ENCODE data around the gene PAX2. TPM values are rescaled to one million over a fixed set of nuclear protein-coding genes. Genes with fewer than 3 reads are reported as not detected.

Gene PAX2
- total RNA-seq, 1 experiment from 2014 or later = not detected

GRCh38 chr10:100872034-100872791, 126.8 kb downstream of the PAX2 start:
- H3K9me3 ChIP-seq (ENCODE audit: insufficient read depth, low read depth) = no peaks in the 10 kb centered on the region
- peak in 1 of 2 experiments; percentile 19 for DNase-seq
- no peaks in the 10 kb centered on the region for H4K20me1 ChIP-seq (ENCODE audit: insufficient read depth)
- TF ChIP-seq CTCF (conservative IDR thresholded peaks at IDR 0.05) (peak; percentile 54), EZH2 (IDR thresholded peaks at IDR 0.05; ENCODE audit: low read depth) (no peak)
- no peaks in the 10 kb centered on the region for H3F3A ChIP-seq (ENCODE audit: insufficient read depth, low read depth)
- no peak overlapping the region for H3K4me3 ChIP-seq
- H3K79me2 ChIP-seq (ENCODE audit: low read depth) = no peaks in the 10 kb centered on the region
- POLR2A ChIA-PET (ENCODE audit: unreplicated experiment) = no interaction called here
- BruUV-seq (replicated peaks) = no TSS peak
- no peaks in the 10 kb centered on the region for H3K9me2 ChIP-seq (ENCODE audit: insufficient read depth)
- no peak overlapping the region for H3K4me2 ChIP-seq
- H3K36me3 ChIP-seq (ENCODE audit: low read depth) = no peaks in the 10 kb centered on the region
- peaks cover 31% of the 10 kb centered on the region for H3K27me3 ChIP-seq (ENCODE audit: insufficient read depth, low read depth)
- intact Hi-C loops (cut with micrococcal nuclease; ENCODE audit: unreplicated experiment) = no loop called here
- H2AFZ ChIP-seq = no peak overlapping the region
- CTCF ChIA-PET = interaction anchor here (0.6 to 0.8 kb wide), 3 partner anchors 241 to 353 kb away, joined by 3 to 20 read pairs (median 4); no protein-coding TSS in a partner anchor
- H3K4me1 ChIP-seq (replicated peaks; ENCODE audit: insufficient read depth) = no peaks in the 10 kb centered on the region
- no peak overlapping the region for H3K27ac ChIP-seq

GRCh38 chr10:100873146-100873826, 127.9 kb downstream of the PAX2 start:
- Histone ChIP-seq H3F3A (ENCODE audit: insufficient read depth, low read depth) (no peaks in the 10 kb centered on the region), H2AFZ (no peak overlapping the region), H3K4me2 (no peak overlapping the region), H3K9me2 (ENCODE audit: insufficient read depth) (no peaks in the 10 kb centered on the region), H3K79me2 (ENCODE audit: low read depth) (no peaks in the 10 kb centered on the region), H3K36me3 (ENCODE audit: low read depth) (no peaks in the 10 kb centered on the region), H3K4me1 (replicated peaks; ENCODE audit: insufficient read depth) (no peaks in the 10 kb centered on the region), H3K4me3 (no peak overlapping the region), H3K27me3 (ENCODE audit: insufficient read depth, low read depth) (peaks cover 27% of the 10 kb centered on the region), H3K27ac (no peak overlapping the region), H3K9me3 (ENCODE audit: insufficient read depth, low read depth) (no peaks in the 10 kb centered on the region), H4K20me1 (ENCODE audit: insufficient read depth) (no peaks in the 10 kb centered on the region)
- intact Hi-C loops (cut with micrococcal nuclease; ENCODE audit: unreplicated experiment) = no loop called here
- DNase-seq = no peak
- TF ChIP-seq EZH2 (IDR thresholded peaks at IDR 0.05; ENCODE audit: low read depth) (no peak), CTCF (conservative IDR thresholded peaks at IDR 0.05) (no peak)
- CTCF ChIA-PET = no interaction called here
- BruUV-seq (replicated peaks) = no TSS peak
- POLR2A ChIA-PET (ENCODE audit: unreplicated experiment) = no interaction called here

- no peaks in the 10 kb centered on the region for H3F3A ChIP-seq (ENCODE audit: insufficient read depth, low read depth)
- no TSS peak for BruUV-seq (replicated peaks)
- H3K36me3 ChIP-seq (ENCODE audit: low read depth) = no peaks in the 10 kb centered on the region
- H3K27ac ChIP-seq = no peak overlapping the region
- ChIA-PET CTCF (no interaction called here), POLR2A (ENCODE audit: unreplicated experiment) (no interaction called here)
- no peak for DNase-seq
- TF ChIP-seq CTCF (conservative IDR thresholded peaks at IDR 0.05) = no peak
- TF ChIP-seq EZH2 (IDR thresholded peaks at IDR 0.05; ENCODE audit: low read depth) = no peak
- no peaks in the 10 kb centered on the region for H3K9me3 ChIP-seq (ENCODE audit: insufficient read depth, low read depth)
- H3K9me2 ChIP-seq (ENCODE audit: insufficient read depth) = no peaks in the 10 kb centered on the region
- intact Hi-C loops (cut with micrococcal nuclease; ENCODE audit: unreplicated experiment) = no loop called here
- no peaks in the 10 kb centered on the region for H3K4me1 ChIP-seq (replicated peaks; ENCODE audit: insufficient read depth)
- peaks cover 24% of the 10 kb centered on the region for H3K27me3 ChIP-seq (ENCODE audit: insufficient read depth, low read depth)
- H4K20me1 ChIP-seq (ENCODE audit: insufficient read depth) = no peaks in the 10 kb centered on the region
- H3K79me2 ChIP-seq (ENCODE audit: low read depth) = no peaks in the 10 kb centered on the region
- H3K4me3 ChIP-seq = no peak overlapping the region
- H2AFZ ChIP-seq = no peak overlapping the region
- H3K4me2 ChIP-seq = no peak overlapping the region
These were observed 128.5 kb downstream of the PAX2 start for GRCh38 chr10:100873827-100874326.

Data from PC-9 (cell line).